Lower leg skin (tissue), 3 donors: ENCODE data around the gene COBL.

Experiments
- CTCF ChIP-seq, 3 donors: fragments of 450-650 bp; IDR thresholded peaks; one replicate each; pipeline ENCODE4 v1.5.1; 2016; ENCODE audit warnings: antibody characterized with exemption in 3 of 3, mild to moderate bottlenecking in 3 of 3, moderate library complexity in 2 of 3
- POLR2A ChIP-seq, 2 donors: fragments of 450-650 bp; IDR thresholded peaks; one replicate each; pipeline ENCODE4 v1.6.1; 2016 to 2017; ENCODE audit warnings: antibody characterized with exemption in 2 of 2, mild to moderate bottlenecking in 1 of 2, moderate library complexity in 1 of 2

DNA sequence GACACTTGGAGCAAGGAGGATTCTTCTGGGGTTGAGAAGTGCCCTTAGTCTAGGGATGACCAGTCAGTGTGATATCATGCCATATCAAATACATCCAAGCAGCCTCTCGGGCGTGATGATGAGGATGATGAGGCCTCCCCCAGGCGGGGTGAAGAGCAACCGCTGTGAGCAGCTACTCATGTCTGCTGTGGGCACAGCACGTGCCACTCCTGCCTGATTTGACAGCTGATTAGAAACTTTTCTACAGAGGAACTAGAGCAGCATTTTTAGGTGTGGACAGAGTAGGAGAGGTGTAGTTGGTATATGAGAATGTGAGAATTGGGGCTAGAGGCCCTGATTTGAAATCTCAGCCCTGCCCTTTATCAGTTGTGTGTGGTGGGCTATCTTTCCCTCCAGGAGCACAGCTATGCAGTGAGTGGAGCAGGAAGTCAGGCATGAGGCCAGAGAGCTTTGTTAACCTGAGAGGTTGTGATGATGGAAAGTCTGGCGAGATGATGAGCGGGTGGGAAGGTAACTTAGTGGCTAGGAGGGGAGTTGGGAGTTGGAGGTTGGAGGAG lies 49.6 kb upstream of the COBL start:
- TF ChIP-seq CTCF (IDR thresholded peaks at IDR 0.05) (no peak), POLR2A (IDR thresholded peaks at IDR 0.05) (no peak)
